Jurkat, Clone E6-1 (cell line): Measurements from ENCODE around the gene CREBBP.

Experiments used
- DNase-seq: peaks from one replicate; pipeline ENCODE4 v3.0.0-alpha.2; 2011; ENCODE audit warnings: low read depth, low spot score
- H3K4me3 ChIP-seq: 2 replicates; pipeline ENCODE4 v1.5.1; 2011; ENCODE audit warnings: mild to moderate bottlenecking, low read length, control low read depth, moderate library complexity

CREBBP gene

DNA sequence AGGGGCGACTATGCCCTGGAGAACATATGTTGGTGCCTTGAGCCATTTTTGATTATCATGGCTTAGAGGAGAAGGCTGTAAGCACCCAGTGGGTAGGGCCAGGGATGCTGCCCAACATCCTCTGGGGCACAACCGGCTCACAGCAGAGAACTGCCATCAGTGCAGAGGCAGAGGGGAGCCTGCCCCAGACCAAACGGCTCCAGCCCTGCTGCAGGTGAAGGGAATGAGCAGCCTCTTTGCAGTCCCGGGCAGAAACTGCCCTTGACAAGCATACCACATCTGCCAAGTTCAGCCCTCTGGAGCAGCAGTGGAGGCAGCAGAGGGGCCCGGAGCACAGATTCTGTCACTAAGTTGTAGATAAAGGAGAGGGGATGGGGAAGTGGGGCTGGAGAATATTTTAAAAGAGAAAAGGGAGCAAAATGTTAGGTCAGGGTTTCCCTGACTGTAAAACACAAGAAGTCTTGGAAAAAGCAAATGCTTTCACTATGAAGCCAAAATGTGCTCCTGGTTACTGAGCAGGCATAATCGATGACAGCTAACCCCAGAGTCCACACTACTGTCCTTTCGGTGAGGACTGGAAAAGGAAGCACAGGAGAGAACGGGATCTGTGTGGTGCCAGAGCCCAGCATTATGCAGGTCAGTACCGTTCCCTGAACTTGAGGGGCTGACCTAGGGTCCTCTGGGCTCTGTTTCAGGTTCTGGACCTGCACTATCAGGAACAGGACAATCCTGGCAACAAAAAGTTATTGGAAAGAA, 72.0 kb downstream of the CREBBP start:
- DNase-seq: no peak
- no peak overlapping the region for H3K4me3 ChIP-seq

DNA sequence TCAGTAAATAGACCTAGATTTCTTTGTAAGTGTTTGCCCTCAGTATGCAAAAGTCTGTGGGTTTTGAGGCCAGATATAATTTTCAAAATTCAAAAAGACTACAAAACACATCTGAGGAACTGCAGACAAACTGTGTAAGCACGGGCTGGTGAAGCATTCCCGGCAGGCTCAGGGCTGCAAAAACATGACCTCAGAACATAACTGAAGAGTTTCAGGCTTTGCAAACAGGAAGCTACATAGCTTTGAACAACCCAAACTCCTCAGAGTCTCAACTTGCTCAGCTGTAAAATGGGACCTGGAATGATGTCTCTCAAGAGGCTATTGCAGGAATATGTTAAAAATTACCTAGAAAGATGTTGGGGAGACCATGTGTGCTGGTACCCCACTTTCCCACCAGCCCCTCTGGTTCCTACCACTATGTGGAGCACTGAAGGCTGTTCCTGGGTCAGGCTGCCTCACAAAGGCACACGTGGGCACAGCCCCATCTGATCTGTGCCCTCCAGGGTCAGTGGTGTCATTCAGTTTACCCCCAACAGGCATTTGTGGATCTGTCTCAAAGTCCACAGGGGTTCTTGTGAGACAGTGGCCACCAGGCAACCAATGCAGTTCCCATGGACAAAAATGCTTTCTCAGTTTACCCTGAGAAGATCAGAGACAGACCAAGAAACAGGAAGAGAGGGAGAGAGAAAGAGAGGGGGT, 72.9 kb downstream of the CREBBP start:
- H3K4me3 ChIP-seq: no peak overlapping the region
- no peak for DNase-seq

DNA sequence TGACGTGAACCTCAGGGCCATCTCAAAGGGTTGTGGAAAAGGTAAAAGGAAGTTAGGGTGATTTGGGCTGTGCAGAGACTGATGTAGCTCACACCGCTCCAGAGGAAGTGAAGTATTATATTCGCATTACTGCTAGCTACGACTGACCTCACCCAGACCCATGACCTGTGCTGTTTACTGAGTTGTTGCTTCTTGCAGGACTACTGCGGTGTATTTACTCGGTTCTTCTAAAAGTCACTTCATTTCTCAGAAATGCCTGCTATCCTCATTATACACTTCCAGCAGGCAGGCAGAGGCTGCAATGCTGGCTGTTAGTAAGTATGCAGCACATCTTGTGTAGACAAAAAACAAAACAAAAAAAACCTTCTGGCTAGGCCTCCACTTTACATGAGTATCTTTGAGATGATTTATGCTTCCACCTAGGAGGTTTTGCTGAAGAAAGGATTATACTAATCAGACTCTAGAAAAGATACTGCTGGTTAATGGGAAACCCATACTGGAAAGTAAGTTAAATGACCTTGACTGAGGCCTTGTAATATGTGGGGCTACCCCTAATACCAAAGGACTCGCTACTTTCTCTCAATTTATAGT, 76.0 kb downstream of the CREBBP start:
- no peak for DNase-seq
- no peak overlapping the region for H3K4me3 ChIP-seq

DNA sequence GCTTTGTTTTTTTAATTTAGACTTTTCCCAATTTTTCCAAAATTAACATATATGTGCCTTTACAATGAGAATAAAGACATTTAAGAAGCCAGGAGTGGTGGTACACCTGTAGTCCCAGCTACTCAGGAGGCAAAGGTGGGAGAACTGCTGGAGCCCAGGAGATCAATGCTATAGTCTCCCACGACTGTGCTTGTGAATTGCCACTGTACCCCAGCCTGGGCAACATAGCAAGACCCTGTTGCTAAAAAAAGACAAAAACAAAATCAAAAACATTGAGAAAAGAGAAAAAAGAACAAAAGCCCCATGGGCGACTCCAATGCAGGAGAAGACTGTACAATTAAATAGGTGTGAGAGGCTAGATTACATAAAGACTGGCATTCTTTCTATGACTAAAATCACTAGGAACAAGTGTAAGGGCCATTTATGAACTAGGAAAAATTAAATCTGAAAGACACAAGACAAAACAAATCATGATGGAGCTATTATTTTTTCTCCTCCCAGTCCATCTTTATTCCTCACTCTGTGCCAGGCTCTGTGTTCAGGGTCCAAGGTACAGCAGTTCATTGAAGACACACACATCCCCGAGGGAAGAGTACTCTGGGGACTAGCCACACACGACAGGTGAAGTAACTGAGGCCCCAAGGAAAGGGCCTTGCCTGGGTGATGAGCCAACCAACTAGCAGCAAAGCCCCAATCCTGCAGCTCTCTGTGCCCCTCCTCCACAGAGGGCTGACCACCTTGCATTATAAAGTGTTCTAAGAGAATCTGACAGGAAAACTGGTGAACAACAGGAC, 79.8 kb downstream of the CREBBP start:
- H3K4me3 ChIP-seq: no peak overlapping the region
- DNase-seq: no peak

DNA sequence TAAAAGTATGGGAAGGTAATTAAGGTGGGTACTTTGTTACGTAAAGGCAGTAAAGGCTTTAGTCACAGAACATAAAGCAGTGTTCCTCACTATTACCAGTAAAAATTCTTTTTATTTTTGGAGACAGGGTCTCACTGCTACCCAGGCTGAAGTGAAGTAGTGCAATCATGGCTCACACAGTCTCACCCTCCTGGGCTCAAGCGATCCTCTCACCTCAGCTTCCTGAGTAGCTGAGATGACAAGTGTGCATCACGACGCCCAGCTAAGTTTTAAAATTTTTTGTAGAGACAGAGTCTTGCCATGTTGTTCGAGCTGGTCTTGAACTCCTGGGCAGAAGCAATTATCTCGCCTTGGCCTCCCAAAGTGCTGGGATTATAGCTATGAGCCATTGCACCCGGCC, 80.5 kb downstream of the CREBBP start:
- no peak for DNase-seq
- no peak overlapping the region for H3K4me3 ChIP-seq

DNA sequence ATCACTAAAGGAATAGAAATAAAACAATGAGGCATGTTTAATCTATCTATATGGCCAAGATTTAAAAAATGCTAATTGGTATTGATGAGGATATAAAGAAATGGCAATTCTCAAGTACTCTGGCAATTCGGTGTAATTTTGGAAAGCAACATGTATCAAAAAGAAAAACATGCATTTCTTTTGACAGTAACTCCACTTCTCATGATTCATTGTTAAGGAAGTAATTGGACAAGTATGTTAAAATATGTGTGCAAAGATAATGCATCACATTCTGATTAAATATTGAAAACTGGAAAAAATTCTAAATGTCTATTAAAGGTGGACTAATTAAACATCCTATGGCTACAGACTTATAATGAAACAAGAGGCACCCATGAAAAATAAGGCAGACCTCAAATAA, 81.2 kb downstream of the CREBBP start:
- no peak for DNase-seq
- H3K4me3 ChIP-seq: no peak overlapping the region

DNA sequence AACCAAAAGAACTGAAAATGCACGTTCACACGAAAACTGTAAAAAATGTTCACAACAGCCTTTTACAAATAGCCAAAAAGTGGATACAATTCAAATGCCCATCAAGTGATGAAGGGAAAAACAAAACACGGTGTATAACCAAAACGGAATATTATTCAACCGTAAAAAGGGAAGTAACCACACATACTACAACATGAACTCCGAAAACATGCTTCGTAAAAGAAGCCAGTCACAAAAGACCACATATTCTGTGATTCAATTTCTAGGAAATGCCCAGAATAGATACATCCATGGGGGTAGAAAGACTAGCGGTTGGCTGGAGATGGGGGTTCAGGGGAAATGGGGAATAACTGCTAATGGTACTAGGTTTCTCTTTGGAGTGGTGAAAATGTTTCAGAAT, 81.7 kb downstream of the CREBBP start:
- no peak overlapping the region for H3K4me3 ChIP-seq
- DNase-seq: no peak

DNA sequence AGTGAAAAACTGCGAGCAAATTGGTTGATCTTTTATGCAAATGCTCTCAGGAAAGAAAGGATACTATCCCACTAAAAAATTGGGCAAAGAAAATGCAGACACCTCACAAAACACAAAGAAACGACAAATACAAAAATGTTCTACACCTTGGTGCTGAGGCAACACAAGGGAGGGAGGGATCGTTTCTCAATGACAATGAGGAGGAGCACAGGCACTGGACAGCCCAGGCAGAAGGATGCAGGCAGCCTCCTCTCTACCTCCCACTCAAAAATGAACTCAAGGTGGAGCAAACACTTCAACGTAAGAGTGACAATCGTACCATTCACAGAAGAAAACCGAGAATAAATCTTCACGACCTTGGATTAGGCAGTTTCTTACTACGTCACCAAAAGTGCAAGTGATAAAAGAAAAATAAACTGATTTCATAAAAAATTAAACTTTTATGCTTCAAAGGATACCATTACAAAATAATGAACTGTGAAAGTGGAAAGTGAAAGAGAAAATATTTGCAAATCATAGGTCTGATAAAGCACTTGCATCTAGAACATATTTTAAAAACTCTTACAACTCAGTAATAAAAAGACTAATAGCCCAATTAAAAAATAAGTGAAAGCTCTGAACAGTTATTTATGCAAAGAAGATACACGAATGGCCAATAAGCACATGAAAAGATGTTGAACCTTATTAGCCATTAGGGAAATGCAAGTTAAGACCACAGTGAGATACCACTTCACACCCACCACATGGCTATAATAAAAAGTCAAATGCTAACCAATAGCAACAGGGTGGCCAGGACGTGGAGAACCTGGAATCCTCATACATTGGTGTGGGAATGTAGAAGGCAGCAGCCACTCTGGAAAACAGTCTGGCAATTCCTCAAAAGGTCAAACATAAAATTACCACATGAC, 82.4 kb downstream of the CREBBP start:
- H3K4me3 ChIP-seq: no peak overlapping the region
- no peak for DNase-seq

DNA sequence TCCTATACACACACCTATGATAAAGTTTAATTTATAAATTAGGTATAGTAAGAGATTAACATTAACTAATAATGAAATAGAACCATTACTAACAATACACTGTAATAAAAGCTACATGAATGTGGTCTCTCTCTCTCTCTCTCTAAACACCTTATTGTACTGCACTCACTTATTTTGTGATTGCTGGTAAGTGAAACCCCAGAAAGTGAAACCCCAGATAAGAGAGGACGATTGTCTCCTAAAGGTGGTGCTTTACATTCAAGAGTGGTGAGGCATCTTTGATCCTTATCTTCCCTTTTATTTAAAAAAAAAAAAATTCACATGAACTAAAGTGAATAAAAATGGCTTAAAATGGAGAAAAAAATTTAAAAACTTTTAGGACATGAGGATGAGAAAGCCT, 83.0 kb downstream of the CREBBP start:
- no peak overlapping the region for H3K4me3 ChIP-seq
- DNase-seq: peak; percentile 37

DNA sequence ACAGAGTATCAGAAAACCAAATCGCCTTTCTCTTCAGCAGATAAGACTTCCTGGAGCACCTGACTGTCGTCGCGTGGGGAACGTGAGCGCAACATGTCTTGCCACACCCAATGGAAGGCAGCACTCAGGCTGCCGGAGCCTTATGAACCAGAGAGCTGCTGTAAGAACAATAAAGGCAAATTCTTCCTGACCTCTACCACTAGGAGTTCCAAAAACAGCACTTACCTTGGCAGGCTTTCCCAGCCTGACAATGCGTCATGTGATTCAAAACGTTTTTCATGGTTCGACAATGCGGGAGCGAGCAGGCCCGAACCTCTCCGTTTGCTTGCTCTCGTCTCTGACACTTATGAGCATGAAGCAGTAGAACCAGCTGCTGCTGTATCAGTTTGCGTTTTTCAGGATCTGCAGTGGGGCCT, 87.3 kb downstream of the CREBBP start:
- no peak overlapping the region for H3K4me3 ChIP-seq
- DNase-seq: no peak

DNA sequence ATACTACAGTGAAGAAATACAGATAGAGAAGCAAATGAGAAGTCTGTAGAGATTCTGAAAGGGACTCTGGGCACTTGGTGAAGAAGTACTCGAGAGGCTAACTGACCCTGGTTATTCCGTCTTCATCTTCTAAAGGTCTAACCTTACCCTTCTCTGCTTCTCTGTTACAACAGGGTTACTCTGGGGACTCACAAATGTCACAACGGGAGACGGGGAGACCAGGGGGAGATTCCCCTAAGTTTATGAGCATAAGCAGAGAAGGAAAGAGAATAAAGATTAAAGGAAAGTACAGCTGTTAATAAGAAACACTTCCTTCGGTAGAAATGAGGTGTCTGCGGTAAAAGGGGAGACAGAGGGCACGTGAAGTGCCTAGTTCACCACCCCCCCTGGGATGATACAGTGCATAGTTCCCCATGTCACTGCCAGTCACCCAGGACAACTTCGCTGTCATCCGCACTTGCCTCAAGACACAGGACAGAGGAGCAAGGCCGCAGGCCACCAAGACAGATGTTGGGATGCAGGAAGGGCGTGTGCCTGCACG, 88.0 kb downstream of the CREBBP start:
- DNase-seq: no peak

DNA sequence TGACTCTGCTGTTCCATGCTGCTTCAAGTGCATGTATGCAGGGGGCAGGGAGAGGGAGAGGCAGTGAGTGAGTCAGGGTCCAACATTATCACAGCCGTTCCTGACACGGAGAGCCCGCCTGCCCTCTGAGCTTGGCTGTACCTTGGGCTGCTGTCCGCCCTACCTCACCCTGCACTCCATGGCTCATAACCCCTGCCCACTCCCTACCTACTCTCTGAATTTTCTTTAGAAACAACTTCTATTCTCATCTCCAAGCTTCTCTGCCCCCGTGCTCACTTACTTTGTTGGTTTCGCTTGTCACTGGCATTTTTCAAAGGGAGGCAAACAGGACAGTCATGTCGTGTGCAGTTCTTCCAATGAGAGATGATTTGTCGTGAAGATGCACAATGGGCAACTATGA, 88.8 kb downstream of the CREBBP start:
- H3K4me3 ChIP-seq: no peak overlapping the region

More for the DNA sequence above, 88.0 kb downstream of the CREBBP start:
- H3K4me3 ChIP-seq: no peak overlapping the region

DNA sequence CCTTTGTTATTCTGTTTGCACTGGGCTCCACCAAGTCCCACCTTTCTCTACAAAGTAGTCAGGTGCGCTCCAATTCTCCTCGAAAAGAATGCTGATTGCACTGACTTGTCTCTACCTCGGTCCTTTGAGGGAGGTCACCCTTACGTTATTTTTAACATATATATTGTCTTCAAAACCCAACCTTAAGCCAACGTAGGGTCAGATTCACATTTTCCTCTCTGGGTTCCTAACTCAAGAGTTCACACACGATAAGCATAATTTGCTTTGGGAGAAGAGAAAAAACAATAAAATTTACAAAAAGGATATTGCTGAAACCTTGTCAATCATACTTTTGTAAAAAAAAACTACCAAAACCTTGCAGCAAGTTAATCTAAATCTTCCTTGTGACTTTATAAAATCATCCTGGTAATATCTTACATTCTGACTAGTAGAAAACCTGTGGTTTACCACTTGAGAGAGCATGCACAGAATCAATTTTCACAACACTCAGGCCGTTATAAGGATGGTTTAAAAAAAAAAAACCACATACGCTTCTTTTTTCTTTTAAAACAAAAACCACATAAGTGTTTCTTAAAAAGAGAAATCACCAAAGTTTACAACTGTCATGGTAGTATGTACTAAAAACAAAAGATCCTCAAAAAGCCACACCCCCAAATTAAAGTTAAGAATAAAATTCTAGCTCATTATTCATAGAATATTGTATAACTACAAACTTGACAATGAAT, 91.0 kb downstream of the CREBBP start:
- no peak overlapping the region for H3K4me3 ChIP-seq

More for the DNA sequence above, 88.8 kb downstream of the CREBBP start:
- no peak for DNase-seq

DNA sequence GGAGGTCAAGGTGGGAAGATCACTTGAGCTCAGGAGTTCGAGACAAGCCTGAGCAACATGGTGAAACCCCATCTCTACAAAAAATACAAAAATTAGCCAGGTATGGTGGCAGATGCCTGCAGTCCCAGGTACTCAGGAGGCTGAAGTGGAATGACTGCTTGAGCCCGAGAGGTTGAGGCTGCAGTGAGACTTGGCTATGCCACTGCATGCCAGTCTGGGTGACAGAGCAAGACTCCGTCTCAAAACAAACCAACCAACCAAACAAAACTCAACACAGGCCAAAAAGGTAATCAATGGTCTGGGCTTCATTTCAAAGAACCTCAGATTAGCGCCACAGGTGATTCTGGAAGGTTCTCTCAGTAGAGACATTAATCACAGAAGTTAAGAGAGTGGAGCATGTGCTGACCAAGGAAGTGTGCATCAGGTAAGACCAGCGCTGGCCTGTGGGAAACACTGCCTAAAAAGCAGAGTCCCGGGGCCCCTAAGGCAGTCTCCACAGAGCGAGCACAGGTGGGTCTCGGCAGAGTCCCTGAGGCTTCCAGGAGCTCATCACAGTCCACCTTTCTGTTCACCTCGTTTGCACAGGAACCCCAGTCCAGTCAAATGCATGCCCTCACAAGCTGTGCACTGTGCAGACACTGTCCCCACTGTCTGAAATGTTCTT, 91.7 kb downstream of the CREBBP start:
- DNase-seq: no peak
- H3K4me3 ChIP-seq: no peak overlapping the region

More for the DNA sequence above, 91.0 kb downstream of the CREBBP start:
- DNase-seq: peak; percentile 90

DNA sequence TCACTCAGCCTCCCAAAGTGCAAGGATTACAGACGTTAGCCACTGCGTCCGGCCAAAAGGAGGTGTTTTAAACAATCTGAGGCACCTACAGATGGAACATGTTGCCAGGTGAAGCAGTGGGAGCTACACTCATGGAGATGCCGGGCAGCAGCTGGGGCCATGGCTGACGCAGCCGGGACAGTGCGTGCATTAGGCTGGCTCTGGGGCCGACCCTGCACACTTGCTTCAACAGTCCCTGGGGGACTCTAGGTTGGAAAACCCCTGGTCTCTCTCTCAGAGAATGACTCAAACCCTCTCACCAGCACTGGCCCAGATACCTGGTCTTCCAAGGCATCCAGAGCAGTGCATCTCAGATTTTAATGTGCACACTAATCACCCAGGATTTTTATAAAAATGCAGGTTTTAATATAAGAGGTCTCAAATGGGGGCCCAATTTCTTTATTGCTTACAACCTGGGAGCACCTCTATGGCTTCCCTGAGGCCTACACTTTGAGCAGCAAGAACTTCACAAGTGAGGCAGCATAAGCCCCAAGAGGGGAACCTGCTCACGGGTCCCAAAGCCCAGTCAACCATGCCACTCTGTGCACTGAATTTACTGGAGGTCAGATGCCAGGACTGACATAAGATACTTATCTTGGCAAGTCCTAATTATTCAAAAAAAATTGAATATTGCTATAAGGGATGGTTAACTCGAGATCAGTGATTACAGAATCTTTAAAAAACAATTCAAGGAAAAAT, 92.4 kb downstream of the CREBBP start:
- H3K4me3 ChIP-seq: no peak overlapping the region
- no peak for DNase-seq

DNA sequence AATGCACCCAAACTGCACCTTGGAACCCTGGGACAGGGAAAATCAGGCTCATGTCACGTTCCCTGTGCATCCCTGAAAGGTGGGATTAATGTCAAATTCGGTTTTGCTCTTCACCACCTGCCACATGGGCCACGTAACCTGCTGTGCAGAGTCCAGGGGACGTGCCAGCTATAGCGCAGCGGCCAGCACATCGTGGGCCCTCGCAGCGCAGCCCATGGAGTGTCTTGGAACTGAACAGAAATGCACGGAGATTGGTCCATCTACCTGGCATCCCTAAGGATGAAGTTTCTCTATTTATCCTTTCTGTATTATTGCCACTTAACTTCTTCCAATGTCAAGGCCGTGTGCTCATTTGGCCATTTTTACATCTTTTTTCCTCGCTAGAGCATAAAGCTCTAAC, 95.1 kb downstream of the CREBBP start:
- no peak overlapping the region for H3K4me3 ChIP-seq
- no peak for DNase-seq

DNA sequence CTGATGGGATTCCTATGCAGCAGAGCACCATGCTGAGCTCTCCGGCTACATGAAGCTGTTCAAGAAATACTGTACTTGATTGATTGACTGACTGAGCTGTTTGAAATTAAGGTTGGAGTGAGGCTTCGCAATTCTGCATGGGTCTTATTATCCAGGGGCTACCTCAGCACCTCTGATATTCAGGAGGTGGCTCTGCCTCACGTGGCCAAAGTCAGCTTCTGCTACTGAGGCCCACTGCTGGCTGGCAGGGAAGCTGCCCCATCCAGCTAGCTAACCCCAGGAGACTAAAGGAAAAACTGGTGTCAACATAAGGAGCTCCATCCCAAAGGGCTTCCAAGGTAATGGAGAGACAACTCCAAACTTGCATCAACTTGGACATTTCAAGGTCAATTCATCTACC, 97.0 kb downstream of the CREBBP start:
- no peak overlapping the region for H3K4me3 ChIP-seq
- no peak for DNase-seq
